DND-41 (cell line): ENCODE measurements around the gene CKLF.
A peak's percentile ranks its signal among the peaks of the same experiment; 100 is the strongest.
"Not testable (repeated sequence)": the region's sequence is repeated elsewhere in the genome, so short reads cannot be mapped to it uniquely, and the experiment has no call there.

ENCODE experiments used
- ATAC-seq: fragments of 200-7000 bp; cut with Tn5 transposase; 3 replicates; pipeline ENCODE4 v1.9.1; 2021; ENCODE audit warnings: low read depth; ENCODE audit not compliant: insufficient read depth
- DNase-seq: peaks from one replicate; pipeline ENCODE4 v3.0.0-alpha.2; 2020
- H2AFZ ChIP-seq: 2 replicates; pipeline ENCODE4 v1.6.0; 2012; ENCODE audit warnings: low read depth, low read length
- H3K27ac ChIP-seq: 2 replicates; pipeline ENCODE4 v1.5.1; 2012; ENCODE audit warnings: low read length, inconsistent platforms
- H3K27me3 ChIP-seq: fragments of 200-600 bp; sonication (generic); 2 replicates; pipeline ENCODE4 v1.6.0; 2012; ENCODE audit warnings: low read length, mild to moderate bottlenecking, inconsistent platforms; ENCODE audit not compliant: insufficient read depth, poor library complexity
- H3K36me3 ChIP-seq: 2 replicates; pipeline ENCODE4 v1.5.1; 2012; ENCODE audit warnings: low read length, inconsistent platforms; ENCODE audit not compliant: insufficient read depth
- H3K4me1 ChIP-seq: 2 replicates; pipeline ENCODE4 v1.5.1; 2012; ENCODE audit warnings: mild to moderate bottlenecking, low read length; ENCODE audit not compliant: insufficient read depth
- H3K4me2 ChIP-seq: 2 replicates; pipeline ENCODE4 v1.6.0; 2012; ENCODE audit warnings: mild to moderate bottlenecking, moderate library complexity, low read length, inconsistent platforms; ENCODE audit not compliant: insufficient read depth
- H3K4me3 ChIP-seq, 2 experiments: fragments of 200-600 bp in 1 of 2; shearing (Covaris generic) in 1 of 2; 2 replicates each; pipeline ENCODE4 v1.5.1; 2012 to 2016; ENCODE audit warnings: inconsistent platforms in 2 of 2, low read length in 2 of 2, mild to moderate bottlenecking in 2 of 2, low read depth in 1 of 2, moderate library complexity in 1 of 2
- H3K79me2 ChIP-seq: 2 replicates; pipeline ENCODE4 v1.6.0; 2012; ENCODE audit warnings: low read length, inconsistent platforms; ENCODE audit not compliant: insufficient read depth
- H3K9ac ChIP-seq: 2 replicates; pipeline ENCODE4 v1.6.0; 2012; ENCODE audit warnings: low read depth, mild to moderate bottlenecking, inconsistent platforms, low read length, moderate library complexity
- H3K9me3 ChIP-seq: 2 replicates; pipeline ENCODE4 v1.5.1; 2012; ENCODE audit warnings: low read length, moderate library complexity, mild to moderate bottlenecking, inconsistent platforms; ENCODE audit not compliant: insufficient read depth, severe bottlenecking
- H4K20me1 ChIP-seq: 2 replicates; pipeline ENCODE4 v1.6.0; 2012; ENCODE audit warnings: low read length; ENCODE audit not compliant: insufficient read depth
- CTCF ChIP-seq: IDR thresholded peaks from 2 replicates; pipeline ENCODE4 v1.5.1; 2012; ENCODE audit warnings: borderline replicate concordance, low read length, moderate library complexity, mild to moderate bottlenecking; ENCODE audit not compliant: poor library complexity, severe bottlenecking; ENCODE audit errors: extremely low read depth
- EZH2 ChIP-seq: IDR thresholded peaks from 3 replicates; pipeline ENCODE4 v1.6.1; 2012; ENCODE audit warnings: borderline replicate concordance, low read depth, mild to moderate bottlenecking, moderate library complexity, low read length, inconsistent platforms; ENCODE audit not compliant: severe bottlenecking

CKLF gene

GRCh38 chr16:66608241-66609138, 56.1 kb downstream of the CKLF start:
- Histone ChIP-seq H2AFZ (no peak overlapping the region), H3K4me3 (no peak overlapping the region), H3K27me3 (no peaks in the 10 kb centered on the region), H4K20me1 (peaks cover 64% of the 10 kb centered on the region), H3K9ac (0 out of 2 replicates have a peak overlapping the region, but pooled peaks have one; percentile 13), H3K9me3 (no peaks in the 10 kb centered on the region), H3K4me2 (peak overlapping the region; percentile 47), H3K27ac (peak overlapping the region; percentile 48), H3K79me2 (peaks cover 53% of the 10 kb centered on the region), H3K4me1 (peaks cover 42% of the 10 kb centered on the region), H3K36me3 (peaks cover 73% of the 10 kb centered on the region)
- DNase-seq (peak; percentile 84), ATAC-seq (peak; percentile 59)
- peak; percentile 94 for TF ChIP-seq CTCF
- TF ChIP-seq EZH2: no peak

GRCh38 chr16:66609139-66609510, 56.7 kb downstream of the CKLF start:
- H3K27ac ChIP-seq: no peak overlapping the region; the same call in 1 of the 2 replicates
- ATAC-seq: no peak
- no peak for DNase-seq
- H3K4me1 ChIP-seq: peaks cover 36% of the 10 kb centered on the region
- TF ChIP-seq CTCF (no peak), EZH2 (no peak)
- H3K4me3 ChIP-seq: no peak overlapping the region
- peaks cover 53% of the 10 kb centered on the region for H3K79me2 ChIP-seq
- H4K20me1 ChIP-seq: peaks cover 64% of the 10 kb centered on the region
- H3K4me2 ChIP-seq: peak overlapping the region; percentile 47; the same call in 1 of the 2 replicates
- H2AFZ ChIP-seq: no peak overlapping the region
- no peaks in the 10 kb centered on the region for H3K9me3 ChIP-seq
- H3K27me3 ChIP-seq: no peaks in the 10 kb centered on the region
- peaks cover 79% of the 10 kb centered on the region for H3K36me3 ChIP-seq
- 0 out of 2 replicates have a peak overlapping the region, but pooled peaks have one; percentile 13 for H3K9ac ChIP-seq

GRCh38 chr16:66610111-66610820, 57.9 kb downstream of the CKLF start:
- H3K4me2 ChIP-seq: no peak overlapping the region
- H3K9me3 ChIP-seq: no peaks in the 10 kb centered on the region
- peaks cover 64% of the 10 kb centered on the region for H4K20me1 ChIP-seq
- H2AFZ ChIP-seq: no peak overlapping the region
- H3K79me2 ChIP-seq: peaks cover 46% of the 10 kb centered on the region
- DNase-seq (no peak), ATAC-seq (no peak)
- H3K4me3 ChIP-seq: no peak overlapping the region
- peaks cover 35% of the 10 kb centered on the region for H3K4me1 ChIP-seq
- no peak overlapping the region; the same call in 1 of the 2 replicates for H3K27ac ChIP-seq
- H3K9ac ChIP-seq: no peak overlapping the region
- TF ChIP-seq CTCF (no peak), EZH2 (no peak)
- H3K27me3 ChIP-seq: no peaks in the 10 kb centered on the region
- H3K36me3 ChIP-seq: peaks cover 82% of the 10 kb centered on the region

GRCh38 chr16:66611911-66612310, 59.5 kb downstream of the CKLF start:
- H2AFZ ChIP-seq, H3K4me3 ChIP-seq, H3K9me3 ChIP-seq, ATAC-seq, H3K4me2 ChIP-seq, H3K27me3 ChIP-seq, H3K27ac ChIP-seq, H3K9ac ChIP-seq, DNase-seq: not testable (repeated sequence)
- Histone ChIP-seq H3K79me2 (peaks cover 30% of the 10 kb centered on the region), H4K20me1 (peaks cover 50% of the 10 kb centered on the region), H3K36me3 (peaks cover 72% of the 10 kb centered on the region), H3K4me1 (peaks cover 21% of the 10 kb centered on the region)
